ENCODE results near the gene CCDC92.

Gene CCDC92

DNA sequence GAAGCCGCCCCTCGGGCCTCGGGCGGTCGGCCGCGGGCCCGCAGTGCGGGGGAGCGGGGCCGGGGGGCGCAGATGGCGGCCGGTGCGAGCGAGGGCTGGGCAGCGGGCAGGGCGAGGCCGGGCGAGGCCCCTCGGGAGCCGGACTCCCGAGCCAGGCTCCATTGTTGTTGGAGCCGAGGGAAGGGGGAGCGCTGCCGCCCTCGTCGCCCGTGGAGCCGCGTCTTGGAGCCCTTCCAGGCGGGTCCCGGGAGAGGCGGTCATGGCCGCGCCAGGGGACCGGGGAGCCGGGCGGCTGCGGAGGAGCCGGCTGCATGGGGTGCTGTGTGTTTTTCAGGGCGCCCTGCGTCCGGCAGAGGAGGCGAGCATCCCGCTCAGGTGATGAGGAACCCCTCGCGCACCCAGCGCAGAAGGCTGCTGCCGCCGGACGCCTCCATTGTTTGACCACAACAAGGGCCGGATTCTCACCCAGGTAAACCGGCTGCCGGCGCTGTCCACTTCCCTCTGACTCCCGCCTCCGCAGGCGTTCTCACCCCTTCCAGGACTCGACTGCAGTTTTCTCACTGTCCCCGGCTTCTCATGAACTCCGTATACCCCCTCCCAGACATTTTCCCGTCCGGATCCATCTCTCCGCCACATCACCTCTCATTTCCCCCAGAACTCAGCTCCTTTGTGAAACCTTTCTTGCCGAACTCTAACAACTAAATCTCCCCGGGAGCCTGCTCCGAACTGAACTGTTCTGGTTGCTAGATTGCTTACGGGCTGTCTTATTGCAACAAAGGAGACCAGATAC lies 1.1 kb upstream of the CCDC92 start:
- DNase-seq (ENCODE audit: low read depth), result no peak

- no peak for DNase-seq (ENCODE audit: low read depth)
Observed at GRCh38 chr12:123971770-123972456, 718 bp downstream of the CCDC92 start.

DNA sequence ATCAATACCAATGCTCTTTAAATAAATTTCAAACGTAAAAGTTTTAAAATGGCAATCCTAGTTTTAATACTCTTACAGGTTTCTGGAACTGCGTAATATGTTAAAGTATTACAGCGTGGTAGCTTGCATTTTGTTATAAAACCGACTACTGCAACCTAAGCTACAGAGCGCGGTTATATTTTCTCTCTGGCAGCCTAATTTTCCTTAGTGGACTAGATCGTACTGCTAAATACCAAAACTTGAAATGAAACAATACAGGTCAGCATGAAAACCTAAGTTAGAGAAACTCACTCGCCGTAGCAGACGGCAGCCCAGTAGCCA lies 1.2 kb downstream of the CCDC92 start:
- no peak for DNase-seq (ENCODE audit: low read depth)

DNA sequence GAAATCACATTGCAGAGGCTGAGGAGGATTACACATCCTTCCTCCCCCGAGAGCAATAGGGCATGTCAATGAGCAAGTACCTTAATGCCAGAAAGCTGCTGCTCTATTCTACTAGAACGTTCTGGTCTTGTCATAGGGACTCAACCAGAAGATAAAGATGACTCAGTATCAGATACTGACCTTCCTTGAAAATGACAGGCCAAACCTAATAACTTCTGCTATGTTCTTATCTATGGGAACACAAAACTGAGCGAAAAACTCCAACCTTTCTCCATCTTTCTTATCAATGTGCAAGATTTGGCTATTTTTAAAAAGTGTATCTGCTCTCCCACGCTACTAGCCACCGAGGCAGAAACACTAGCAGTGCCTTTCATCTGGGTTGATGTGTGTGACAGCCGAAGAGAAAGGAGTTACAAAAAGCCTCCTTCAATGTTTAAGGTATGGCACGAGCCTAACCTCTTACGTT lies 5.5 kb downstream of the CCDC92 start:
- no peak for DNase-seq (ENCODE audit: low read depth)

DNA sequence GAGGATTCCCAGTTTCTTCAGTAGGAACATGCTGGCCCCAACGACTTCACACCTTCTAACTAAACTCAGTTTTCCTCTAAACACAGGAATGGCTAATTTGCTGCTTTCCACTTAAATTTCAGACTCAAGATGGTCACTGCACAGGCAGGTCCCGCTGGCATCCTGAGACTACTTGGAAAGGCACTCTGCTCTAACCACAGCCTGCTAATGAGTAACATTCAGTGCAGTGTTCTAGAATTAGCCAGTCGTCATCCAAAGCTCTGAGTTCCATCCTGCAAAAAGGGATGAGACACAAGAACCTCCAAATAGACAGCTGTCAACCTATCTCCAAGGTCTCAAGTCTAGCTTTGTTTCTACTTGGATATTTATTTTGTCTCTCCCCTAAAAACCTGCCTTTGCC lies 6.0 kb downstream of the CCDC92 start:
- DNase-seq (ENCODE audit: low read depth), result no peak

GRCh38 chr12:123965382-123965781 lies 7.2 kb downstream of the CCDC92 start:
- DNase-seq (ENCODE audit: low read depth), result no peak

DNA sequence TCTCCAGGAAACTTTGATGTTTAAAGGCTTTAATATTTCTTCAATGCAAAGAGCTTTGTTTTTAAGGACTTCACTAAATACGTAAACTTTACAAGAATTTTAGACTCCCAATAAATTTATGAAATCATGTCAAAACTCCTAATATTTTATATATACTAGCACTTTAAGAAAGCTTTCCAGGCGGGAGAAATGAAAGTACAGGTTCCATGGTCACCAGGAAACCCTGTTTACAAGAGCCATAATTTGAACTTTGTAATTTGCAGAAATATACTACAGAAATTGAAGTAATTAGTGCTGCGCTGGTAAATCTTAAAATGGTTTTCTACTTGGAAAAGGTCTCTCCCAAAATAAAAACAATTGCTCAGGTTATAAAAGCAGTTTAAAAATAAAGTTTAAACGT lies 8.8 kb downstream of the CCDC92 start:
- DNase-seq (ENCODE audit: low read depth), result no peak

DNA sequence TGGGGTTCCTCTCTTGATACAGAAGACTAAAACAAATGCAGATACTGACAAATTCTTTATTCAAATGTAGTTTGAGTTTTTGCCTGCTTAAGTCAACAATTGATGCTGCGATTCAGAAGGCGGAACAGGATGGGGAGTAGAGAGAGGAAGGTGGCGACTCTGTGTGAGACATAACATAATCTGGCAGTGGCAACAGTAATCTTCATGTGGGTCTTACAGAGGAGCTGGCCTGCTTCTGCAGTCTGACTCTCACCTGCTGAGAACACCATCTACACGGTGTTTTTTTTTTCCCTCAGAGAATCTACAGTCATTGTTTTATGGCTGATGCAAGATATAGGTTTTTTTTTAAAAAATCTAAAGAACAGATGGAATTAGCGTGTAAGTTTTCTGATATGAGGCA lies 10.1 kb downstream of the CCDC92 start:
- DNase-seq (ENCODE audit: low read depth), result no peak

DNA sequence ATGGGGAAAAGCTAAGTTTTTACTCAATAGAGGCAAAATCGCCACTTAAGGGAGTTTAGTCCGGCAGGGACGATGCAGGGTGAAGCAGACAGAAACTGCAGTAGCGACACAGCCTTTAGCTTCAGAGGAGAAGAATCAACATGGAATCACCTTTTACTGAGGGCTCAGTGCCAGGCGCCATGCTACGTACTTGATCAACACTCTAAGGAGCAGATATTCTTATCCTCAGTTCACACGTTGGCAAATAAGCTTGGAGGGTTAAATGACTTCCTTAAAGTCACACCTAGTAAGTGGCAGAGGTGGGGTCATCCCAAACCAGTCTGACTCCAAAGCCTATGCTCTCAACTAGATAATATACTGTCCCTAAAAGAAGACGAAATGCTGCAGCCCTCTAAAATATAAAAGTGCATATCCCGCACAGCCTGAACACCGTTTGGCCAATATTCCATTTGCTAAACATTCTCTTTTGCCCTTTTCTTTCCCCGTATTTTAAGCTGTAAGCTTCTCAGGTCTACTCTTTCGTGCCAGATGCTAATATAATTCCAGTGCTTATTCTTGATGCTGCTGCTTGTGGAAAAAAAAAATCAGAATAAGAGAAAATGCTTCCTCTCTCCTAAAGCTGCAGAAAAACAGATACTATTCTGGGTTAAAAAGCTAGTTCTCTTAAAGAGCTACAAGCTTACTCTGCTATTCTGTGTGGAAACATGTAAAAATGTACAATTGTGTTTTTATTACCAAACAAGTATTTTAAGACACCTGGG lies 10.9 kb downstream of the CCDC92 start:
- no peak for DNase-seq (ENCODE audit: low read depth)

DNA sequence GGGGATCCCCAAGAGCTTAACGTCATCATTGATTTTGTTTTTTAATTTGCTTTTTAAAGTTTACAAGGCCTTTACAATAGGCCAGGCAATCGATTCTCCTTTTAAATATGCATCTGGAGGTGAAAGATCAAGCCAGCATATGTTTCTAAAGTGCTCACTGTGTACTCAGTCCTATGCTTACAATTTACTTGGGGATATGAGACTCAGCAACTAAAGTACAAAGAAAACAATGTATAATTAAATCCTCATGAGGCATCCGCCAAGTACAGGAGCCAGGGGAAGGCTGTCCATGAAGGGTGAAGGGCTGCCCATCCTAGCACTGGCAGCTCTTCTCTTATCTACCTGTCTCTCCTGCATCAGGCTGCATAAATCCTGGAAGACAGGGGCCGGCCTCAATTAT lies 11.8 kb downstream of the CCDC92 start:
- DNase-seq (ENCODE audit: low read depth), result no peak

GRCh38 chr12:123960029-123960735 lies 12.4 kb downstream of the CCDC92 start:
- no peak for DNase-seq (ENCODE audit: low read depth)

DNA sequence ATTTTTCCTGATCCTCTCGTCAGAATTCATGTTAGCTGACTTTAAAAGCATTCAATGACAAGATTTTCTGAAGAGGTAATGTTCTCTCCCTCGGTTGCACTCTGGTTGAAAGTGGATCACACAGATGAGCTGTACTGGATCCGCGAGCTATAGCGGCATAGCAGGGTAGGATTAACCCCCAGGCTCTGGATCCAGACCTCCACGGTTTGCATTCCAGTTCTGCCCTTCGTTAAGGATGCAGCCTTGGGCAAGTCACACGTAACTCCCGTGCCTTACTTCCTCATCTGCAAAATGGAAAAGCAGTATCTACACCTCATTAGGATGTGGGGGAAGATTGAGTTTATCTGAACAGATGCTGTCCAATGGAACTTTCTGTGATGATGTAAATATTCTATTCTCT lies 13.8 kb downstream of the CCDC92 start:
- DNase-seq (ENCODE audit: low read depth), result no peak

DNA sequence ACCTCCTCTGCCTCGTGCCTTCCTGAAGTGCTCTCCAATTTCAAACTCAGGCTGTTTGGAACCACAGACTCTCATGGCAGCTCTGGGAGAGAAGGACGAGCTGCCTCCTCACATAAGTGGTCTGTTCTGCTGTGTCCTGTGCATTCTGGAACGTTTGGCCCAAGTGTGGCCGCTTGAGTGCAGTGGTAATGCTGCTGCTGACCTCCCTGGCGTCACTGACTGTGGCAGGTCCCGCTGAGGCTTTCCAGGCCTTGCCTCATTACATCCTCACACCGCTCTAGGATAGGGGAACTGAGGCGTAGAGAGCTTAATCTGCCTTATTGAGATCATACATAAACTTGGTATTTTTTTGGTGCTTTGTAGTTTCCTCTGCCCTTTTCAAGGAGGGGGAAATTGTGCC lies 14.2 kb downstream of the CCDC92 start:
- no peak for DNase-seq (ENCODE audit: low read depth)

DNA sequence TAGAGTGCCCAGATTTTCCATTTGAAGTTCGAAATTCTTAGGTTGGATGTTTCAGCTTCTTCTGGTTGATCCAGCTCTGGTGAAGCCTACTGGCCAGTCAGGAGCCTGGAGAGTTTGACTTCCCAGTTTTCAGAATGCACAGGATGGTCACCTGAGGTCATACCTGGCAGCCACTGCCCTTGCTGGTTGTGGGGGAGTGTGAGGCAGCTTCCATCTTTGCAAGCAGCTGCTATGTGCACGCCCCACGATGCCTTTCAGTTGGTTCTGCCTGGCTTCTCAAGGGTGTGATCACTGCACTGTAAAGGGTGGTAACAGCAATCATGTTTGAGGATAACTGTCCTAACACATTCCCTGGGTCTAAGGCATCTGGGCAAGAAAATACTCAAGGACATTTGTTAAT lies 15.4 kb downstream of the CCDC92 start:
- no peak for DNase-seq (ENCODE audit: low read depth)

DNA sequence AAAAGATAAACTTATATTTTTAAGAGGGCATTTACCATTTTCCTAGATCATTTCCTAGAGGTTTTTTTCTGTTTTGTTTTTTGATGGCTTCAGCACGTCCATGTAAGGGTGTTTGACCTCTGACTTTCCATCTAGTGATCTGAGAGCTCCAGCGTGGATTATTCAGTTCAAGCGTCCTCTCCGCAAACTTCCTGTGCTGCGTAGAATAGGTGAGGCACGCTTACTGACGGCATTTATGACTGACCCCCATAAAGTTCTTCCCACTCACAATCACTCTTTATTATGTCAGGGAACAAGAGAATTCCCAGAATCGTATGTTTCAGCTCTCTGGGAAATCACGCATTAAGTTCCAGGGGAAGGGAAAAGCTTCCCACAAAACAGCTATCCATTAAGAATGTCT lies 16.4 kb downstream of the CCDC92 start:
- DNase-seq (ENCODE audit: low read depth), result no peak

DNA sequence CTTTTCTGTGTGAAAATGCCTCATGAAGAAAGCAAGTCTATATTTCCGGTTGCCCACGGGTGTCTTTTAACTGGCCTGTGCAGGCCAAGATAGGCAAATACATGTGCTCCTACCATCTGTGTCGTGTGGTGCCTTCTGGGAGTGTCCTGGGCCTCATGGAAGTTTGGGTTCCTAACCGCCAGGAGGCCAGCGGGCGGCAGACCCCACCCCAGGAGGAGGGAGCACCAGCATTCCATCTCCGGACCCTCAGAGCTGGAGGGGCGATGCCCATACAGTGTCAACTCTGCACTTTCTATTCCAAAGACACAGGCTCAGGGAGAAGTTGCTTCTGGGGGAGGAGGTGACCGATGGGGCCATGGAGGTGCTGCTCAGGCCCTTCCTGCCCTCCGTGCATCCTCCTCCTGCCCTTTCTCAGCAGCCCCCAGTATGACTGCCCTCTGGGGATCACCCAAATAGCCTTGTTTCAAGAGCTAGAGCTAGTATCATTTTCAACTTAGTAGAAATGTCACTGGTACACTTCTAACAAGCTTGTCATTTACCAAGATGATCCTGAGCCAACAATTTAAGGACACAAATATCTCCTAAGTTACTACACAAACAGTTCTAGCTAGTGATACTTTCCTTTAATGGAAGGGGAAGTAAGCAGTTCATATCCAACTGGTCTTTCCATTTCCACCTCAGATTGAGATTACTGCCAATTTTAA lies 17.8 kb downstream of the CCDC92 start:
- DNase-seq (ENCODE audit: low read depth), result no peak

DNA sequence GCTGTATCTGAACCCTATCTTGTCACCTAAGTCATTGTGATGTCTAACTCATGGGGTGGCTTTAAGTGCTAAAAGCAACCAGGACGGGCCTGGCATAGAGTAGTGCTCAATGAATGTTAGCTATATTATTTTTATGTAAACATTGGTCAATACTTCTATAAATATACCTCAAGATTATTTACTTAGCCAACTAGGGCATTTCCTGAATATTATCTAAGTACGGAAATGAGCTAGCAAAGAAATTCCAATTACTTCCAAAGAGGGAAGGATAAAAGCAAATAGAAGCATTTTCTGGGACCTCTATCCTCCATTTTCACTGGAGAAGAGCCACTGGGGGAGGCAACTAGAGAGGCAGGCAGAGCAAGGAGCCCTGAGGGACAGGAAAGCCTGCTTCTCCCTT lies 20.6 kb downstream of the CCDC92 start:
- DNase-seq (ENCODE audit: low read depth), result no peak

DNA sequence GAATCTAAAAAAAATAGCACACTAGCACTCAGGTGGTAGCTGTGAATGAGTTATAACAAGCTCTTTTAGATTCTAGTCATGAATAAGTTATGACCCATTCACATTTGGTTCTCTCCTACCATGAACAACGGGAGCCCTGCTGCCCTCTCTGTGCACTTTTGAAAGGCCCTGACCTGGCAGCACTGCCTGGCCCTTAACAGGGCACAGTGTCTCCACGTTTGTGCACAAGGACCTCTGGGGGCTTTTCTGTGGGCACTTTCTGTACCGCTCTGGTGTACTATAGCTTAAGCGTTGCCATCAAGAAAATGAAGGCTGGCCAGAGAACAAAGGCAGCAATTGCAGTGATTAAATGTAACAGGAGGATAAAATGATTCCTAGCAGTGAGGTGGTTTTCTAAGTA lies 21.2 kb downstream of the CCDC92 start:
- DNase-seq (ENCODE audit: low read depth), result no peak

DNA sequence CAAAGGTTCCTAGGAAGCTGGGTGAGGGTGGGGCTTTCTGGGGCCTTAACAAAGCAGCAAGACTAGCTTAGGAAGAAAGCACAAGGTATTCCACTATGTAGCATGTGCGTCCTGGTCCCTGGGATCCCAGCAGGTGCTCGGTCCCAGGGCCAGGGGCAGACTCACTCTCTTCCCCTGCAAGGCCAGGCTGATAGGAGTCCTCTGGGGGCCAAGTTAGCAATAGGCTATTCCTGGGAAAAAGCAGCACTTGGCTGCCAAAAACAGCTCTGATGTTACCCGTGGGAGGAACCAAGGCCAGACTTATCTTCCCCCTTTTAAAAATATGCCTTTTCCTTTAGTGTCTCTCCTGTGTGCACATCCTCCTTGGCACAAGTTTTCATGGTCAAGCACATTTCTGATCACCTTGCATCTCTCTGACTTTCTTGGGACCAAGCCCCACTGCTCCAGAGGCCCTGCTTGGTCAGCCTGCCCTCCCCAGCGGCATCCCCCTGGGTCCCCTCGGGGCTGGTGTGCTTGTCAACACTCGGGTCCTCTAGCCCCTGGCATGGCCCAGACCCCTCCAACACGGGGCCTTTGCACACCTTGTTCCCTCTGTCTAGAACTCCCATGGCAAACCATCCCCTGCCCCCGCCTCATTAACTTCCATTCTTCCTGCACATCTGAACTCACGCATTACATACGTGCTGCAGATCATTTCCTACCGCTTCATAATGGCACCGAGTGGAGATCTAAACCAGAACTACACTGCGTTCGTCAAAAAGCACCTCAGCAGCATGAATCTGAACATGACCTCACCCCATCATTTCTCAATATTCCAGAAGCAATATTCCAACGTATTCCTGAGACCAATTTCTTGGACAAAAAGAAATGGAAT lies 21.9 kb downstream of the CCDC92 start:
- DNase-seq (ENCODE audit: low read depth), result no peak

DNA sequence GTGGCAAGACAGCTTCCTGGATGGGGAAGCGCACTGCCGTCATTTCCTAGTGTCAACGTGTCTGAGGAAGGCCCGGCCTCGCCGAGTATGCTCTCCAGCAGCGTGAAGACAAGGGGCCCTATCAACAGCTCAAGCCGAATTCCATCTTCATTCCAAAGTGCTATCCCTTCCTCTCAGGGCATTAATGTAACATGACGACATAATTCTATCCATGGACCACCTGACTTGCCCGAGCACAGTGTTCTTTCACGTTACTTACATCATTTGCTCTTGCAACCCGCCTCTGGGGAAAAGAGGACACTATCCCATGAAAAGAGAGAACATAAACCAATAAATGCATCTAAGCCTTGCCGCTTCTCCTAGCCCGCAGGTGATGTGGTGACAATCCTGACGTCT lies 22.9 kb downstream of the CCDC92 start:
- DNase-seq (ENCODE audit: low read depth), result no peak
